GM21528 (cell line): ENCODE data around the gene NXN.

ENCODE experiments used
- ATAC-seq: cut with Tn5 transposase; IDR thresholded peaks from one replicate; pipeline ENCODE4 v1.9.1; 2021; ENCODE audit warnings: mild to moderate bottlenecking, moderate library complexity; ENCODE audit not compliant: unreplicated experiment, low FRiP score

NXN gene

GRCh38 chr17:979539-980405 is at the start of gene NXN:
Gene NXN, minus strand, starts transcription at chr17:979776.
- ATAC-seq, result peak; percentile 64

- no peak for ATAC-seq
Observed at GRCh38 chr17:1027044-1027443, 47.5 kb upstream of the NXN start.

- ATAC-seq, result no peak
Observed at GRCh38 chr17:1026599-1026975, 47.0 kb upstream of the NXN start.

DNA sequence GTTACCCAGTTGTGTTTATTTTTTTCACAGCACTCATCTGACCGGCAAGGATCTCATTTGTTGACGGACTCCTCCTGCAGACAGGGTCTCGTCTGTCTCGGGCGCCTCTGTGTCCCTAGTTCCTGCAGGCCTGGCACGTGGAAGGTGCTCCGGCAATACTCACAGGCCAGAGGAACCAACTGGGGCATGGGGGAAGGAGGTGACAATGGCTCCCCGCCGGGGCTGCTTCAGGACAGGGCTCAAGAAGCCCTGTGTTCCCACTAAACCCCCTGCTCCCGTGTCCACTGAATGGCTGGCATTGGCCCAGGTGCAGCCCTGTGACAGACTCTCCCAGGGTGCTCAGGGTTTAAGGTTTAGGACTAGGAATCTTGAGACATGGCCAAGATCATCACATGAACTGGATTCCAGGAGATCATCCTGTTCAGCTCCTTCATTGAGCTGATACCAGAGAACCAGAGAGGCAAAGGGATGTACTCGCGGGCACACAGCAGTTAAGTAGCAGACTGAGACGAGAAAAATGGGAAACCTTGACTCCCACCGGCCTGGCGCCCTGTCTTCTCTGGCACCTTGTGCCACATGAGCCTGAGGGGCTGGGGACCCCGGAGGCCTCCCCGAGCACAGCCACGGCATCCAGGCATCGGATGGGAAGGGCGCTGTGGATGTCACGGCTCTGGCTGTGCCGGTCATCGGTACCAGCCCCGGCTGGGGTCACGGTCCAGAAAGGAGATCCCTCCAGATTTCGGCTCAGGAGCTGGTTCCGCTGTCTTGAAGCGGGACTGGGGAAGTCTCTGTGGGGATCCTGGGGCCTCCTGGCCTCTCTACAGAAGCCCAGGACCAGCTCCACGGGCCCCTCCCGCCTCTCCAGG is 46.4 kb upstream of the NXN start:
- no peak for ATAC-seq

- no peak for ATAC-seq
Observed at GRCh38 chr17:1024076-1024475, 44.5 kb upstream of the NXN start.

GRCh38 chr17:1022278-1023024 is 42.9 kb upstream of the NXN start:
- no peak for ATAC-seq

DNA sequence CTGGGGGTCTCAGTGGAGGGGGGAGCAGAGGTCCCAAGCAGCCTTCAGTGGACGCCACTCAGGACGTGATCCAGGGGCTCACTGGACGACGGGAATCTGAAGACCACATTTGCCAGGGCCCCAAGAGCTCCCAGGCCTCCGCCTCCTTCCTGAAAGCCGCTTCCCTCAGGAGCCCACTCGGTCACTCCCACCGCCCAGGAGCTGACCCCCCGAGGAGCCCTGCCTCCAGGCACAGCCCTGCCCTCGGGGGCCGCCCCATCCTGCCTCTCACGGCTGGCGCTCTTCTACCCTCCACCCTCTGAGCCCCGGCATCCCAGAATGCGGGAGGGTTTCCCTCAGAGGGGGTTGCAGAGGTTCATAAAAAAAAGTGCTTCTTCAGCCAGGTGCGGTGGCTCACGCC is 41.6 kb upstream of the NXN start:
- no peak for ATAC-seq

DNA sequence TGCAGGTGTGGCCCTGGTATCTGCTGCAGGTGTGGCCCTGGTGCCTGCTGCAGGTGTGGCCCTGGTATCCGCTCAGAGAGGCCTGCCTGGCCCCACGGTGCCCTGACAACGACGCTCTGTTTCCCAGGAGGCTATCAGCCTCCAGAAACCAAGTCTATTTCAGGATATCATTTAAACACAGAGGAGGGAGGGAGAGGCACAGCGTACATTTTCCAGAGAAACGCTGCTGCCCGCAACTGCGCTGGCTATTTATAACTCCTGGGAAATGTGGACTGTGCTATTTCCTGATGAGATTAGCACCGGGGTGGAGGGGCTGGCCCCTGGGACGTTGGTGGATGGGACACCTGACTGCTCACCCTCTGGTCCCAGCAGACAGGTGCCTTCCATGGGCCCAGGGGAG is 39.9 kb upstream of the NXN start:
- no peak for ATAC-seq

DNA sequence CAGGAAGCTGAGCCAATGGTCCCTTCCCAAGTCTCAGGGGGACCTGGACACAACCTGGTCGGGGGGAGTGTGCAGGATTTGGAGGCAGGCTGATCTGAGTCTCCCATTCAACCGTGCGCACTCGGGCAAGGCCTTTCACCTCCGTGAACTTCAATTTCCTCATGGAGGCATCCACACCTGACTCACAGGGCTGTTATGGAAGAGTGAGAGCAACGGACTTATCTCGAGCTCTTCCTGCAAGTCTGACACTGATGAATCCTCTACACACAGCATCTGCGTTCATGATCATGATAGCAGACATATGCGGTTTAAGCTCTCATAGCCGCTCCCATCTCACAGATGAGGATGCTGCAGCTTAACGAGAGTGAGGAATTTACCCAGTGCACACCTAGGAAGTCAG is 39.0 kb upstream of the NXN start:
- no peak for ATAC-seq

DNA sequence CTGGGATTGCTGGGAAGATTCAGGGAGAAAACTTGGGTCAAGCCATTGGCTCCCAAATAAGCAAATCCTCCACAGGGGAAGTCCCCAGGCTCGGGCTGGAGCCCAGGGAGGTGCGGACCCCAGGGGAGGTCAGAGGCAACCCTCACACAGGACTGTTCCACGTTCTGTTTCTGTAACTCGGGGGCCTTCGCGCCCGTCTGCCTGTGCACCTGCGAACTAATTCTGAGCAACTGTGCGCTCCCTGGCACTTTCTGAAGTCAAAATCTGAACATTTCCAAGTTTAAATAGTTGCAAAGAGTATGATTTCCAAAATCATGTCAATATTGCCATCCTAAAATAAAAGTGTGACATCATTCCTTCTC is 34.1 kb upstream of the NXN start:
- no peak for ATAC-seq

- ATAC-seq, result no peak
Observed at GRCh38 chr17:1012823-1013728, 33.5 kb upstream of the NXN start.

- ATAC-seq, result no peak
Observed at GRCh38 chr17:1011760-1012735, 32.5 kb upstream of the NXN start.

DNA sequence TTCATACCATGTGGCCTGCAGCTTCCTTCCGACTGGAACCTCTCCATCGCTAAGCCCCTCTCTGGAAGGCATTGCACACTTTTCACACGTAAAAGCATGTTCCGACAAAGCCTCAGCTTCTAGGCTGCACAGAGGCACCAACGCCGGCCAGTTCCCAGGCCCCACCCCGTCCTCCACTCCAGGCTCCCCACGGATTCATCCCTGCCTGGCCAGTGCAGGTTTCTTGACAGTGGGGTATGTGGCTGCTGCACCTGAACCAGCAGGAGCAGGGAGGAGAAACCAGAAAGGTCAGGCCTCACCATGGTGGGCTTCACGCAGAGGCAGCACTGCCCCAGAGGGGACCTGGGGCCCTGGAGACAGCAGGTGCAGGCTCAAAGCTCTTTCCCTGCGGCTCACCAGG is 31.6 kb upstream of the NXN start:
- ATAC-seq, result no peak

GRCh38 chr17:1010586-1010985 is 31.0 kb upstream of the NXN start:
- no peak for ATAC-seq

GRCh38 chr17:1010086-1010450 is 30.5 kb upstream of the NXN start:
- no peak for ATAC-seq

DNA sequence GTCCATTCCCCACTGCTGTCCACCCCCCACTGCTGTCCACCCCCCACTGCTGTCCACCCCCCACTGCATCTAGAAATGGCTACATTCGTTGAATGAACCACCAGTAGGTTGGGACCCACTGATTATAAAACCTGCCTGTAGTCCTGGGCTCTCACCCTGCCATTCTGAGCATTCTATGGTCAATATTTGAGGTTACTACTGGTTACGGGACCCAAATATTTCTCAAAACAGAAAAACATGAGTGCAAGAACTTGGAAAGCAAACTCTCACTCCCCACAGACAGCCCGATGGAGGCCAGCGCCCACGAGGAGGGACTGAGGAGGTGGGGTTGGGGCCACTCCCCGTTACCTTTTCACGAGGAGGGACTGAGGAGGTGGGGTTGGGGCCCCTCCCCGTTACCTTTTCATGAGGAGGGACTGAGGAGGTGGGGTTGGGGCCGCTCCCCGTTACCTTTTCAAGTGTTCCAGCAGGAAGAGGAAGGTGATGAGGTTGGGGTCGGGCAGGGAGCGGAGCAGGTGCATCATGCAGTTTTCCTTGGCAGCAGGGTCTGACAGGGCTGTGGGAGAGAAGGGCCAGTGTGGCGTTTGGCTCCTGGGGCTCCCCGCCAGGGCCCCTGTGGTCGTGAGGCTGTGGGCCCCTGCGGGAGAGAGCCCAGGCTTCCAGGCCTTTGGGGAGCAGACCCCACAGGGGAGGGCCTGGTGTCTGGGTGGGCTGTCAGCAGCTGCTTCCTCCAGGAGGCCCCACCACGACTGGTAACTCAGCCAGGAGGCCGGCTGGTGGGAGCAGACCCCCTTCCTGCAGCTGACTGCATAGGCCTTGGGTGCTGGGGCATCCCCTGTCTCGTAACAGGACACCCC is 29.9 kb upstream of the NXN start:
- ATAC-seq, result no peak

DNA sequence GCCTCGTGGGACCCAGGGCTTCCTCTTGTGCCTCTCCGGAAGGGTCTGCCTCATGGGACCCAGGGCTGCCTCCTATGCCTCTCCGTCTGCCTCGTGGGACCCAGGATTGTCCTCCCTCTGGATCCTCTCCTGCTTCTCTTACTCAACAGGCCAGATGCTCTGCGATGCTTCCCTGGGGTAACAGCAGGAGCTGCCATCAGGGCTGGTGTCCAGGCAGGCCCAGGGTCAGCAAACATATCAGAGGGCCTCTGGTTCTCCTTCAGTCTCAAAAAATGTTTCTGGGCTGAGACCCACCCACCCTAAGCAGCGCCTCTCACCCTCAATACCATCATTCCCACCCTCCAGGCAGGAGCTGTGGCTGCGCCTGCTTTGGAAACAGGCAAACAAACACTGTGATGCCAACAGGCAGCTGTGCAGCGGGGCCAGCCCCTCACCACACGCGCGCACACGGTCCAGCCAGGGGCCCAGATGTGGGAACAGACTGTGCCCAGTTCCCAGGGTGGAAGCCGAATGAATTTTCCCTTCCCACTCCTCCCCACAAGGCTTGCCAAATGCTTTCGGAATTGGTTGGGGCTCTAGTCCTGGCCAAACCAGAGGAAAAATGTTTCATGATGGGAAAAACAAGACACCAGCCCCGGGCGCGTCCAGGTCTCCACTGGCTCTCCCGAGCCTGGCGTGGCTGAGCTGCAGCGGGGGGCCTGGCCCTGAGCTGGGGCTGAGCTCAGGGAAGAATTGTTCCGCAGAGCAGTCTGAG is 28.6 kb upstream of the NXN start:
- ATAC-seq, result no peak
